Peyer's patch (tissue), 4 donors: Measurements from ENCODE around the gene SERGEF.

Source experiments
- CTCF ChIP-seq, 6 experiments: fragments of 450-650 bp in 4 of 6; fragments of 200-600 bp in 2 of 6; sonication (generic) in 1 of 6; IDR thresholded peaks; one replicate each; pipeline ENCODE4 v1.5.1; 2017 to 2019; ENCODE audit warnings: antibody characterized with exemption in 6 of 6, mild to moderate bottlenecking in 3 of 6, moderate library complexity in 1 of 6
- POLR2A ChIP-seq, 2 donors: fragments of 450-650 bp; IDR thresholded peaks; one replicate each; pipeline ENCODE4 v1.5.1; 2017; ENCODE audit warnings: antibody characterized with exemption in 2 of 2, mild to moderate bottlenecking in 2 of 2, moderate library complexity in 2 of 2

- no peak for TF ChIP-seq CTCF (IDR thresholded peaks at IDR 0.05)
- TF ChIP-seq POLR2A (IDR thresholded peaks at IDR 0.05), result no peak
Measured at GRCh38 chr11:17968206-17968605, 44.6 kb downstream of the SERGEF start.
